Measurements from ENCODE around the gene KRT1.
"Not testable (repeated sequence)": the region's sequence is repeated elsewhere in the genome, so short reads cannot be mapped to it uniquely, and the experiment has no call there.

KRT1 gene

GRCh38 chr12:52680363-52680762 lies at the start of gene KRT1:
Gene KRT1 (minus strand): TSS chr12:52680407. CDS start chr12:52680348, 59 bp downstream.
- DNase-seq = no peak

- no peak for DNase-seq
These were observed 48.9 kb upstream of the KRT1 start for GRCh38 chr12:52729147-52729546.

GRCh38 chr12:52728374-52728773 lies 48.2 kb upstream of the KRT1 start:
- DNase-seq = no peak

- no peak for DNase-seq
These were observed 46.8 kb upstream of the KRT1 start for GRCh38 chr12:52727037-52727436.

GRCh38 chr12:52726451-52726850 lies 46.2 kb upstream of the KRT1 start:
- no peak for DNase-seq

- no peak for DNase-seq
These were observed 44.2 kb upstream of the KRT1 start for GRCh38 chr12:52724384-52724783.

- no peak for DNase-seq
These were observed 42.5 kb upstream of the KRT1 start for GRCh38 chr12:52722680-52723079.

- DNase-seq = no peak
These were observed 41.7 kb upstream of the KRT1 start for GRCh38 chr12:52721838-52722470.

GRCh38 chr12:52720365-52720886 lies 40.2 kb upstream of the KRT1 start:
- no peak for DNase-seq

- DNase-seq = no peak
These were observed 35.9 kb upstream of the KRT1 start for GRCh38 chr12:52716061-52716460.

- no peak for DNase-seq
These were observed 35.2 kb upstream of the KRT1 start for GRCh38 chr12:52715416-52715815.

- no peak for DNase-seq
These were observed 34.7 kb upstream of the KRT1 start for GRCh38 chr12:52714887-52715281.

- no peak for DNase-seq
These were observed 34.0 kb upstream of the KRT1 start for GRCh38 chr12:52713960-52714886.

- DNase-seq = not testable (repeated sequence)
These were observed 31.9 kb upstream of the KRT1 start for GRCh38 chr12:52712122-52712521.

GRCh38 chr12:52710730-52711129 lies 30.5 kb upstream of the KRT1 start:
- no peak for DNase-seq

GRCh38 chr12:52708010-52708409 lies 27.8 kb upstream of the KRT1 start:
- DNase-seq = no peak

GRCh38 chr12:52704464-52704863 lies 24.3 kb upstream of the KRT1 start:
- DNase-seq = no peak

- DNase-seq = no peak
These were observed 23.7 kb upstream of the KRT1 start for GRCh38 chr12:52703878-52704277.

- no peak for DNase-seq
These were observed 23.2 kb upstream of the KRT1 start, which contains the start of gene KRT77 for GRCh38 chr12:52703424-52703823. Gene KRT77 (minus strand): TSS chr12:52703524. CDS start chr12:52703434, 90 bp downstream.

- DNase-seq = no peak
These were observed 22.1 kb upstream of the KRT1 start for GRCh38 chr12:52702338-52702737.

GRCh38 chr12:52701281-52701680 lies 21.1 kb upstream of the KRT1 start:
- DNase-seq = no peak

GRCh38 chr12:52699960-52700359 lies 19.8 kb upstream of the KRT1 start:
- no peak for DNase-seq

GRCh38 chr12:52699373-52699772 lies 19.2 kb upstream of the KRT1 start:
- no peak for DNase-seq

Data from hypothalamus (tissue), 51 donors.